Measurements from ENCODE around the gene SLC2A1. TPM values are rescaled to one million over a fixed set of nuclear protein-coding genes. Genes with fewer than 3 reads are reported as not detected.
A peak's percentile ranks its signal among the peaks of the same experiment; 100 is the strongest.

SLC2A1 gene
- total and polyA plus RNA-seq, 4 donors: 9.5 to 143 (median 28.6) TPM

DNA sequence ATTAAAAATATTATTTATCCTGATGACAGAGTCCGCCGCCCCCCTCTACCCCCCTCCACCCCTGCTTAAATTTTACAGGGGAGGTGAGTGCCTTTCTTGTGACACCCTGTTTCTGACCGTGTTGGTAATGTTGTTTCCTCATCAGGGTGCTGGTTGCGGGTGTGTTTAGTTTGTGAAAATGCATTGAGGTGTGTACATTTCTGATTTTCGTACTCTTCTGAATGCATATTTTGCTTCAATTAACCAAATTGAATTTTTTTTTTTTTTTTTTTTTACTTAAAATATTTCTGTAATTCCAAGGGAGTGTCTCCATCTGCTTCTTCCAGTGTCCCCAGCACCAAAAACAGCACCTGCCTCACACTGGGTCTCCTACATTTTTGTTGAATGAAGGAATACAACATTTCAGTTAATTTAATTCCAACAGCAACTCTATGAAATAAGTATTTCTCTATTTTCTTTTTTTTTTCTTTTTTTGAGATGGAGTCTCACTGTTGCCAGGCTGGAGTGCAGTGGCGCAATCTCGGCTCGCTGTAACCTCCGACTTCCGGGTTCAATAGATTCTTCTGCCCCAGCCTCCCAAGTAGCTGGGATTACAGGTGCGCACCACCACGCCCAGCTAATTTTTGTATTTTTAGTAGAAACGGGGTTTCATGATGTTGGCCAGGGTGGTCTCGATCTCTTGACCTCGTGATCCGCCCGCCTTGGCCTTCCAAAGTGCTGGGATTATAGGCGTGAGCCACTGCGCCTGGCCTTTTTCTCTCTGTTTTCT is 5.6 kb upstream of the SLC2A1 start:
- peaks cover 0 to 21% (median 0%) of the 10 kb centered on the region in 5 donors for H3K4me1 ChIP-seq (ENCODE audit: control insufficient read depth in 5 of 5, insufficient read depth in 5 of 5, low read length in 5 of 5)
- H3K9ac ChIP-seq (ENCODE audit: insufficient read depth in 1 of 2, low read length in 2 of 2): no peak overlapping the region
- DNase-seq (no peak), ATAC-seq (ENCODE audit: insufficient read depth, low FRiP score) (no peak)
- 89 to 90% methylated on average over 19 of the region's 19 CpGs for WGBS, 2 donors
- H3K27me3 ChIP-seq (ENCODE audit: control insufficient read depth in 3 of 3, insufficient read depth in 3 of 3, low read length in 2 of 3): no peaks in the 10 kb centered on the region
- TF ChIP-seq, protein P1, sequence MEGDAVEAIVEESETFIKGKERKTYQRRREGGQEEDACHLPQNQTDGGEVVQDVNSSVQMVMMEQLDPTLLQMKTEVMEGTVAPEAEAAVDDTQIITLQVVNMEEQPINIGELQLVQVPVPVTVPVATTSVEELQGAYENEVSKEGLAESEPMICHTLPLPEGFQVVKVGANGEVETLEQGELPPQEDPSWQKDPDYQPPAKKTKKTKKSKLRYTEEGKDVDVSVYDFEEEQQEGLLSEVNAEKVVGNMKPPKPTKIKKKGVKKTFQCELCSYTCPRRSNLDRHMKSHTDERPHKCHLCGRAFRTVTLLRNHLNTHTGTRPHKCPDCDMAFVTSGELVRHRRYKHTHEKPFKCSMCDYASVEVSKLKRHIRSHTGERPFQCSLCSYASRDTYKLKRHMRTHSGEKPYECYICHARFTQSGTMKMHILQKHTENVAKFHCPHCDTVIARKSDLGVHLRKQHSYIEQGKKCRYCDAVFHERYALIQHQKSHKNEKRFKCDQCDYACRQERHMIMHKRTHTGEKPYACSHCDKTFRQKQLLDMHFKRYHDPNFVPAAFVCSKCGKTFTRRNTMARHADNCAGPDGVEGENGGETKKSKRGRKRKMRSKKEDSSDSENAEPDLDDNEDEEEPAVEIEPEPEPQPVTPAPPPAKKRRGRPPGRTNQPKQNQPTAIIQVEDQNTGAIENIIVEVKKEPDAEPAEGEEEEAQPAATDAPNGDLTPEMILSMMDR (IDR thresholded peaks at IDR 0.05; ENCODE audit: control extremely low read depth, extremely low read depth): no peak
- H3K36me3 ChIP-seq (ENCODE audit: control insufficient read depth in 4 of 4, insufficient read depth in 4 of 4, low read length in 4 of 4): no peaks in the 10 kb centered on the region
- H3K4me3 ChIP-seq: no peak overlapping the region
- H3K9me3 ChIP-seq (ENCODE audit: control insufficient read depth in 4 of 4, insufficient read depth in 3 of 4, low read length in 3 of 4): no peaks in the 10 kb centered on the region
- no peak overlapping the region for H3K27ac ChIP-seq (ENCODE audit: low read depth in 1 of 2, low read length in 1 of 2)

DNA sequence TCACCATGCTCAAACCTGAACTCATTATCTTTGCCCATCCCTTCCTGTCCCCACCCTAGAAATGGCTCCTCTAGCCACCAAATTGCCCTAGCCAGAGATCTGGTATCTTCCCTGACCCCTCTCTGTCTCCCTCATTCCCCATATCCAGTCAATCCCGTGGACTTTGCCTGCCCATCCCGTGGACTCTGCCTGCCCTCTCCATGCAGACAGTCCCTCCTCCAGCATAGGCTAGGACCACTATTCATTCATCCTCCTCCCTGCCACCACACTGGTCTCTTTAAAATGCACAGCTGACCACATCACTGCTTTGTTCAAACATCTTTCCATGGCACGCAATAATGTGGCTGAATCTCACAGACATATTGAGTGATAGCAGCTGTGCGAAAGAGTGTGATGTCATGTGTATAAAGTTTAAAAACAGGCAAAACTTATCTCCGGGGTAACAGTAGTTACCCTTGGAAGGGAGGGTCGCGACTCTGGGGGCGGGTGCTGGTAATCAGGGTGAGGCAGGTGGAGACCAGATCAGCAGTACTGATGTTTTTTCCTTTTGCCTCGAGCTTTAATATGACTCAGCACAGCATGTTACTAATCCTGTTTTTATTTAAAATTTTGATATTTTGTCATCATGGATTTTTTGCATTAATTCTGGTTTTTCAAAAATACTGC is 4.8 kb upstream of the SLC2A1 start:
- H3K27me3 ChIP-seq (ENCODE audit: control insufficient read depth in 3 of 3, insufficient read depth in 3 of 3, low read length in 2 of 3): no peaks in the 10 kb centered on the region
- 24 to 37% methylated on average over 9 of the region's 9 CpGs for WGBS, 2 donors
- no peak overlapping the region for H3K4me3 ChIP-seq
- H3K4me1 ChIP-seq (ENCODE audit: control insufficient read depth in 5 of 5, insufficient read depth in 5 of 5, low read length in 5 of 5): peaks cover 0 to 24% (median 0%) of the 10 kb centered on the region in 5 donors
- DNase-seq (peak; percentile 62 to 86 (median 83)), ATAC-seq (ENCODE audit: insufficient read depth, low FRiP score) (no peak)
- no peaks in the 10 kb centered on the region for H3K9me3 ChIP-seq (ENCODE audit: control insufficient read depth in 4 of 4, insufficient read depth in 3 of 4, low read length in 3 of 4)
- TF ChIP-seq, protein P1 (IDR thresholded peaks at IDR 0.05; ENCODE audit: control extremely low read depth, extremely low read depth): no peak
- no peak overlapping the region for H3K27ac ChIP-seq (ENCODE audit: low read depth in 1 of 2, low read length in 1 of 2)
- no peaks in the 10 kb centered on the region for H3K36me3 ChIP-seq (ENCODE audit: control insufficient read depth in 4 of 4, insufficient read depth in 4 of 4, low read length in 4 of 4)
- H3K9ac ChIP-seq (ENCODE audit: insufficient read depth in 1 of 2, low read length in 2 of 2): no peak overlapping the region

DNA sequence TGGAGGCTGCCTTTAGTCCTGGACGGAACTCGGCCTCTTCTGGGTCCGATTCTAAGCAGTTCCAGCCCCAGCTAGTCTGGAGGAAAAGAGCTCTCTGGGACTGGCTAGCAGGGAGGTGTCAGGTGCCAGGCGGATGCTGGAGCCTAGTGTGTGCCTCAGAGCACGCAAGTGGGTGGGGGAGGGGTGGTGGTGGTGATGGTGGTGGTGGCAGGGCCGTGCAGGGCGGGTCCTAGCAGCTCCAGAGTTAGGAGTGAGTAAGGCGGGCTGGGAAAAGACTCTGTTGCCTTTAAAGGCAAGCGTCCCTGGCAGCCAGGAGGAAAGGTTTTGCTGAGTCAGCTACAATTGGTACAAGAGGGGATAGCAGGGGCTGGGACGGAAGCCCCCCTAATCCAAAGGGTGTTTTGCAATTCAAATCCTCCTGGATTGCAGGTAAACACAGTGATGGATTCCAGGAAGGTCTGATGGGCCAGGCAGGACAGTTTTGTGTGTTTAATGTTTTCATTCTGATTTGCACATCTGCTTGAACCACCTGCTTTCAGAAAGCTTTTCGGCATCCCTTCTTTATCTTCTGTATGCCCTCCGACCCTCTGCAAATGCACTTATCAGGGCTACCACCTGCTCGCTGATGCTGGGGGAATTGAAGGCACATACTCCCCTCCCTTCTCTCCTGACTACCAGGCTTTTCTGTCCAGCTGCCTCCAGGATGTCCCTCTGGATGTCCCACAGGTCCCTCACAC is 4.1 kb upstream of the SLC2A1 start:
- Histone ChIP-seq H3K36me3 (ENCODE audit: control insufficient read depth in 4 of 4, insufficient read depth in 4 of 4, low read length in 4 of 4) (no peaks in the 10 kb centered on the region), H3K4me1 (ENCODE audit: control insufficient read depth in 5 of 5, insufficient read depth in 5 of 5, low read length in 5 of 5) (peaks cover 0 to 24% (median 0%) of the 10 kb centered on the region in 5 donors), H3K9ac (ENCODE audit: insufficient read depth in 1 of 2, low read length in 2 of 2) (no peak overlapping the region), H3K27me3 (ENCODE audit: control insufficient read depth in 3 of 3, insufficient read depth in 3 of 3, low read length in 2 of 3) (no peaks in the 10 kb centered on the region), H3K27ac (ENCODE audit: low read depth in 1 of 2, low read length in 1 of 2) (peak overlapping the region in 1 of 2 donors; percentile 71), H3K9me3 (ENCODE audit: control insufficient read depth in 4 of 4, insufficient read depth in 3 of 4, low read length in 3 of 4) (no peaks in the 10 kb centered on the region), H3K4me3 (no peak overlapping the region)
- WGBS, 2 donors: 39 to 52% methylated on average over 13 of the region's 13 CpGs
- ATAC-seq (ENCODE audit: insufficient read depth, low FRiP score) (no peak), DNase-seq (peak; percentile 31 to 78 (median 74))
- TF ChIP-seq, protein P1 (IDR thresholded peaks at IDR 0.05; ENCODE audit: control extremely low read depth, extremely low read depth): no peak
